Cardiac fibroblast (primary cell): ENCODE results near the gene GPX5.

Source experiments
- DNase-seq, 2 donors: peaks; one replicate each; pipeline versions ENCODE4 v3.0.0 to v3.0.0-alpha.2; 2010; ENCODE audit warnings: low read depth in 2 of 2
- H3K4me3 ChIP-seq, 2 donors: replicated peaks in 1 of 2; 1 replicate in 1 of 2; 2 replicates in 1 of 2; pipeline ENCODE4 v1.5.1; 2011; ENCODE audit warnings: low read depth in 2 of 2, low read length in 2 of 2, mild to moderate bottlenecking in 2 of 2, moderate library complexity in 1 of 2
- CTCF ChIP-seq: IDR thresholded peaks from one replicate; pipeline ENCODE4 v1.5.1; 2011; ENCODE audit warnings: low read depth, mild to moderate bottlenecking, low read length, inconsistent platforms

The GPX5 gene

GRCh38 chr6:28555136-28555535 lies 29.5 kb downstream of the GPX5 start:
- H3K4me3 ChIP-seq = no peak overlapping the region
- DNase-seq = no peak
- no peak for TF ChIP-seq CTCF

- no peak for TF ChIP-seq CTCF
- H3K4me3 ChIP-seq = no peak overlapping the region
- DNase-seq = no peak
Observed at GRCh38 chr6:28558629-28559028, 32.9 kb downstream of the GPX5 start.

- TF ChIP-seq CTCF = no peak
- DNase-seq = no peak
- no peak overlapping the region for H3K4me3 ChIP-seq
Observed at GRCh38 chr6:28563430-28564095, 37.9 kb downstream of the GPX5 start.

GRCh38 chr6:28565823-28566526 lies 40.3 kb downstream of the GPX5 start:
- DNase-seq = no peak
- no peak overlapping the region for H3K4me3 ChIP-seq
- no peak for TF ChIP-seq CTCF

GRCh38 chr6:28566527-28567252 lies 41.0 kb downstream of the GPX5 start:
- no peak for DNase-seq
- no peak for TF ChIP-seq CTCF
- no peak overlapping the region for H3K4me3 ChIP-seq

- H3K4me3 ChIP-seq = no peak overlapping the region
- no peak for DNase-seq
- TF ChIP-seq CTCF = no peak
Observed at GRCh38 chr6:28567506-28567905, 41.8 kb downstream of the GPX5 start.
